Immature natural killer cell (primary cell): ENCODE data around the gene STAM. TPM values are rescaled to one million over a fixed set of nuclear protein-coding genes. Genes with fewer than 3 reads are reported as not detected.
"Not testable (repeated sequence)": the region's sequence is repeated elsewhere in the genome, so short reads cannot be mapped to it uniquely, and the experiment has no call there.

ENCODE experiments used
- DNase-seq, 3 donors: peaks; one replicate each; pipeline ENCODE4 v3.0.0; 2022; ENCODE audit warnings: mixed read lengths in 1 of 3
- H3K27ac Mint-ChIP-seq, 6 donors: one replicate each; pipeline ENCODE4 v1.8.0; 2020; ENCODE audit warnings: mixed read lengths in 6 of 6, mild to moderate bottlenecking in 5 of 6, inconsistent platforms in 4 of 6, moderate library complexity in 3 of 6
- H3K27me3 Mint-ChIP-seq, 3 donors: one replicate each; pipeline ENCODE4 v1.8.0; 2020 to 2021; ENCODE audit warnings: low read depth in 3 of 3, mild to moderate bottlenecking in 3 of 3, mixed read lengths in 3 of 3, moderate library complexity in 3 of 3, inconsistent platforms in 1 of 3
- H3K36me3 Mint-ChIP-seq, 3 donors: one replicate each; pipeline ENCODE4 v1.8.0; 2020; ENCODE audit warnings: mixed read lengths in 3 of 3, inconsistent platforms in 2 of 3, mild to moderate bottlenecking in 2 of 3
- H3K4me1 Mint-ChIP-seq, 2 donors: one replicate each; pipeline ENCODE4 v1.8.0; 2020; ENCODE audit warnings: inconsistent platforms in 2 of 2, mild to moderate bottlenecking in 2 of 2, mixed read lengths in 2 of 2, moderate library complexity in 1 of 2
- H3K4me3 Mint-ChIP-seq, 5 donors: one replicate each; pipeline ENCODE4 v1.8.0; 2020; ENCODE audit warnings: mild to moderate bottlenecking in 5 of 5, mixed read lengths in 5 of 5, inconsistent platforms in 3 of 5, moderate library complexity in 3 of 5
- H3K9me3 Mint-ChIP-seq, 6 donors: one replicate each; pipeline ENCODE4 v1.8.0; 2020; ENCODE audit warnings: mild to moderate bottlenecking in 6 of 6, mixed read lengths in 6 of 6, inconsistent platforms in 4 of 6, moderate library complexity in 3 of 6
- polyA plus RNA-seq, 3 donors: library from polyadenylated mRNA; unstranded; fragments of 300-500 nt; fragmentation: Illumina TruSeq; gene quantifications; one replicate each; pipeline ENCODE4 v1.2.3, GENCODE V29; 2021

Gene STAM
- polyA plus RNA-seq, 3 donors from 2014 or later = 7.3 to 10.0 (median 7.9) TPM

DNA sequence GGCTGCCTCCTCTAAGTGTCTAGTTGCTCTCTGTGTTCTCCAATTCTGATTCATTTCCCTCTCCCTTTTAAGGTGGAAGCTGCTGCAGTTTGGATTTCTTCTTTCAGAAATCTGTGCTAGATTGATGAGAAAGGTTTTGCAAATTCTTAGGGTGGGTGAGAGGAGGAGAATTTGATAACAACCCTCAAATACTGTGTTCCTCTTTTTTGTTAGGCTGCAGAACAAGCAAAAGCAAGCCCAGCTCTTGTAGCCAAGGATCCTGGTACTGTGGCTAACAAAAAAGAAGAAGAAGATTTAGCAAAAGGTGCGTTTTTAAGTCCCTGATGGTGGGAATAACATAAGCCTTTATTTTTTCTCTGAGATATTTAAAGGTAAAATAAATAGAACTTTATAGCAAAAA, 49.1 kb downstream of the STAM start:
- peaks cover 0 to 4% (median 0%) of the 10 kb centered on the region in 3 donors for H3K27me3 Mint-ChIP-seq
- H3K9me3 Mint-ChIP-seq = no peaks in the 10 kb centered on the region
- H3K36me3 Mint-ChIP-seq = peaks cover 5 to 21% (median 16%) of the 10 kb centered on the region in 3 donors
- no peak for DNase-seq
- H3K27ac Mint-ChIP-seq = peak overlapping the region in 2 of 6 donors; percentile 1 to 58
- no peak overlapping the region for H3K4me3 Mint-ChIP-seq
- H3K4me1 Mint-ChIP-seq = peaks cover 2 to 5% of the 10 kb centered on the region in 2 donors

DNA sequence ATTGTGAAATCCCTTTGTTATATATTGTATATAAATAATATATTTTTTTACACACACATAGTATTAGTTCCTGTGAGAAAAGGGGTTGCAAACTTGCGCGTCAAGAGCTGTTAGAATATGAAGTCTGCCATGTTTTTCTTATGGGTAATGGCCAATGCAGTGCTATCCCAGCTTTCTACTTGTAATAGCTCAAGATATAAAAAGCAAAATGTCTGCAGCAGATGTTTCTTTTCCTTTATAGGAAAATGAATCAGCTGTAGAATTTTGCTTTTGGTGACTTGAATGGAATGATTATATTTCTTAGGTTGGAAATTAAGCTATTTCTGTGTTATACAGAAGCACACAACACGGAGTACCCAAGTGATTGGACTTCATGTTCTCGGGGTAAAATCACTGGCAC, 54.7 kb downstream of the STAM start:
- no peak overlapping the region for H3K4me3 Mint-ChIP-seq
- DNase-seq = no peak
- peaks cover 18 to 44% (median 19%) of the 10 kb centered on the region in 3 donors for H3K36me3 Mint-ChIP-seq
- no peaks in the 10 kb centered on the region for H3K27me3 Mint-ChIP-seq
- H3K27ac Mint-ChIP-seq = no peak overlapping the region
- H3K9me3 Mint-ChIP-seq = no peaks in the 10 kb centered on the region
- peaks cover 2 to 5% of the 10 kb centered on the region in 2 donors for H3K4me1 Mint-ChIP-seq

DNA sequence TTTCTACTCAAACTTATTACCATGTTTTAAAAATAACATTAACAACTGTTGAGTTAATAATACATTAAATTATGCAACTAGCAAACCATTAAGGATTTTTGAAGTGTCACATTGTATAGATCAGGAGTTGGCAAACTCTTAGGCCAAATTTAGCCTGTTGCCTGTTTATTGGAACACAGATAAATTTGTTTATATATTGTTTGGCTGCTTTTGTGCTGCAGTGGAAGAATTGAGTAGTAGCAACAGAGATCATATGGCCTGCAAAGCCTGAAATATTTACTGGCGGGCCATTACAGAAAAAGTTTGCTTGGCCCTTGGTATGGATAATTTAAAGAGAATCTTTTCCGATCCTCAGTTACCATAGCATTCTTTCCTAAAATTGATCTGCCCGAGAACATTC, 57.4 kb downstream of the STAM start:
- H3K27me3 Mint-ChIP-seq = no peaks in the 10 kb centered on the region
- peaks cover 18 to 34% (median 20%) of the 10 kb centered on the region in 3 donors for H3K36me3 Mint-ChIP-seq
- H3K4me1 Mint-ChIP-seq = no peaks in the 10 kb centered on the region
- no peak overlapping the region for H3K27ac Mint-ChIP-seq
- H3K4me3 Mint-ChIP-seq = no peak overlapping the region
- H3K9me3 Mint-ChIP-seq = no peaks in the 10 kb centered on the region
- no peak for DNase-seq

DNA sequence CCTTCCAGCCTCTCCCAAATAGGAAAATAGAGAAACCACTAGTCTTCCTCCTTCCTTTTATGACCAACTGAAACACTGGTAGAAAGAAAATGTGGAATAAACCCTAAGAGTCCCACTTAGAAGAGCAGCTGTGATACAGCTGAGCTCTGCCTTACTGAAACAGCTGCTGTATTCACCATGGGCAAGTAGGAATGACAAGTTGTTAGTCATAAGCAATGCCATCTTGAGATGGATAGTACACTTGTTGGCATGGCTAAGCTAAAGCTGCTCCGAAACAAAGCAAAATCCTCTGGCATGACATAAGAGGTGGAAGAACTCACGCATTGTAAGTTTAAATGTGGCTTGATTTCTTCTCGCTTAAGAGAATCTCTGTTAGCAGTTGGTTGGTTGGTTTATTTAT, 59.8 kb downstream of the STAM start:
- H3K36me3 Mint-ChIP-seq = peaks cover 10 to 24% (median 13%) of the 10 kb centered on the region in 3 donors
- H3K4me1 Mint-ChIP-seq = no peaks in the 10 kb centered on the region
- H3K27me3 Mint-ChIP-seq = no peaks in the 10 kb centered on the region
- DNase-seq = no peak
- H3K9me3 Mint-ChIP-seq = no peaks in the 10 kb centered on the region
- H3K27ac Mint-ChIP-seq = no peak overlapping the region
- no peak overlapping the region for H3K4me3 Mint-ChIP-seq

DNA sequence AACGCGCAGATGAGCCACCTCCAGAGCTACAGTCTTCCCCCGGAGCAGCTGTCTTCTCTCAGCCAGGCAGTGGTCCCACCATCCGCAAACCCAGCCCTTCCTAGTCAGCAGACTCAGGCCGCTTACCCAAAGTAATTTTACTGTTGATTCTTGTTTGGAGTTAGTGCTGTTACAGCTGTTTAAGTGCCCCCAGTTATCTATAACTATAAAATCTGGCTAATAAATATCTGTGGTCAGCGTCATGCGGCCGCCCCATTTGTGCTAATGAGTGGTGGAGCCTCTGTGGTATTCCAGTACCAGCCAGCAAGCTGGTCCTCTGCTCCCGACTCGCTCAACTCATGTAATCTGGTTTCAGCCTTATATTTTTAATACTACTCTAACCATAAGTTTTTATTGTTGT, 64.9 kb downstream of the STAM start:
- no peaks in the 10 kb centered on the region for H3K9me3 Mint-ChIP-seq
- H3K36me3 Mint-ChIP-seq = peaks cover 18 to 27% (median 19%) of the 10 kb centered on the region in 3 donors
- no peak for DNase-seq
- no peaks in the 10 kb centered on the region for H3K27me3 Mint-ChIP-seq
- no peak overlapping the region for H3K4me3 Mint-ChIP-seq
- no peaks in the 10 kb centered on the region for H3K4me1 Mint-ChIP-seq
- H3K27ac Mint-ChIP-seq = peak overlapping the region in 1 of 6 donors; percentile 28

DNA sequence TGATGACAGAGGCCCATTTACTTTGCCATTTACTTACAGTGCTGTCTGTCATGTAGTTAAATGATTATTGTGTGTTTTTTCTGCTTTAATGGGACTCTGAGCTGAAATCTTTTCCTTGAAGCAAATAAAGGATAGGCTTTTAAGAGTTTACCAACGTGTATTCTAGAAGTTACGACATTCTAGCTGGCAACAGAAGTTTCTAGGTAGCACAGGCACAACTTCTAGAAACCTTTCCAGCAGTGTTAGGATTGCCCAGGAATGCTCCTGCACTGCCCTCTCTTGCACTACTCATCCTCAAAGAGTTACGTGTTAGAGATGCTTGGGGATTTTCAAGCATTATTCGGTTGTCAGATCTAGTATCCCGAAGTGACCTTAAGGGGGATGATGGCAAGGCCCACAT, 65.5 kb downstream of the STAM start:
- Mint-ChIP-seq H3K9me3 (no peaks in the 10 kb centered on the region), H3K36me3 (peaks cover 18 to 34% (median 19%) of the 10 kb centered on the region in 3 donors), H3K27ac (no peak overlapping the region), H3K4me1 (no peaks in the 10 kb centered on the region), H3K27me3 (no peaks in the 10 kb centered on the region), H3K4me3 (no peak overlapping the region)
- no peak for DNase-seq

DNA sequence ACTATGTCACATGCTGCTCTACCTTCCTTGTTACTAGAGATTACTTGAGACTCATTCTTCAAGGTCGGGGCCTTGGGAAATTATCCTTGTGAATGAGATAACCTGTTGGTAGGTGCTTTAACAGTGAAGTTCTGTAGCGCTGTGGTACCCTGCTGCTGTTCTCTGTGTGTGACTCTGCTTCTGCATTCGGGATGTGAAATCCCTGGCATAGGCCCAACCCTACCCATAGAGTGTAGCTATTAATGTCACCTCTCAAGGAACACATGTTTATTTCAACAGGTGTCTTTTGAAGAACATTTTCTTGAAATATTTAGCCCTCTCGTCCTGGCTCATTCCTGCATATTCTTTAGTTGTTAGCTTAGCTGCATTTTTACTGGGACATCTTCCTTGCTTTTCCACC, 66.2 kb downstream of the STAM start:
- H3K4me1 Mint-ChIP-seq = no peaks in the 10 kb centered on the region
- H3K27me3 Mint-ChIP-seq = no peaks in the 10 kb centered on the region
- H3K4me3 Mint-ChIP-seq = no peak overlapping the region
- no peaks in the 10 kb centered on the region for H3K9me3 Mint-ChIP-seq
- peaks cover 18 to 40% (median 20%) of the 10 kb centered on the region in 3 donors for H3K36me3 Mint-ChIP-seq
- no peak for DNase-seq
- peak overlapping the region in 2 of 6 donors; percentile 20 to 24 for H3K27ac Mint-ChIP-seq

DNA sequence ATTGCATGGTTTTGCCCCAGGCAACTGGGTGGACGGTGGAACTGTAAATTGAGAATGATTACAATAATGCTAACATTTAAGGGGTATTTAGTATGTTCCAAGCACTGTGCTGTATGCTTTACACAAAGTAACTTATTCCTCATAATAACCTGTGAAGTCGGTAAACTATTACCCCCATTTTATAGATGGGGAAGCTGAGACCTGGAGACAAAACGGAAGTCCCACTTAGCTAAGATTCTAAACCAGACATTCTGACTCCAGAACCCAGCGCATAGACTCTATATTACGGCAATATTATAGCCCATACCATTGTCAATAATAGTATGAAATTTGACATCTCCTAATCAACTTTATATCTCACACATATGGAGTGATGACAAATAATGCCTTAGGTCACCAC, 68.1 kb downstream of the STAM start:
- Mint-ChIP-seq H3K4me1 (no peaks in the 10 kb centered on the region), H3K36me3 (peaks cover 17 to 46% (median 18%) of the 10 kb centered on the region in 3 donors), H3K9me3 (no peaks in the 10 kb centered on the region), H3K4me3 (no peak overlapping the region), H3K27ac (no peak overlapping the region), H3K27me3 (no peaks in the 10 kb centered on the region)
- DNase-seq = no peak

DNA sequence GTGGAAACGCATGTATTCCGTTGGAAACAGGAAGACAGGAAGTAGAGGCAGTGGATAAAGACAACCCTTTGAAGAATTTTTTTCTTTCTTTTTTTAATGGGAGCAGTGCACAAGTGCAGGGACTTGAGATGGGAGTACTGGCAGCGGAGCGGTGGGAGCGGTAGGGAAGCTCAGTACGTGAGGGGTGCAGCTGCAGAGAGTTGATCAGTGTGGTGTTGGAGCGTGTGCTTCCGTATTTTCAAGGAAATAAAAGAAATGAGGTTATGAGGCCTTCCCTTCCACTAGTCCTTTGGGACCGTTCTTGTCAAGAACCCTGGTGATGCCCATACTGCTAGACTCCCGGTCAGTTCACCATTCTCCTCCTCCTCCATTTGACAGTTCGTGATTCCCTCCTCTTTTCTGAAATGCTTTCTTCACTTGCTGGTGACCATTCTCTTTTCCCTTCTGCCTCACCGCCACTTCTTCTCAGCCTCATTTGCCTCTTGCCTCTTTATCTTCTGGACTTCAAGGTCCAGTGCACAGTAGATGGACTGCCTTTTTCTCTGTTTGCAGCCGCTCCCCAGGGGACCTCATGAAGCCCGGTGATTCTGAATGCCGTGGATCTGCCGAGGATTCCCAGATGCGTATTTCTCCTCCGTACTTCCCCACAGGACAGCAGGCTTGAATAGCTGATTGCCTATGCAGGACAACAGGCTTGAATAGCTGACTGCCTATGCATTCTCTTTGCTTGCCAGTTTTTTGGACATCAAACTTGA, 68.9 kb downstream of the STAM start:
- H3K27ac Mint-ChIP-seq = no peak overlapping the region
- no peaks in the 10 kb centered on the region for H3K9me3 Mint-ChIP-seq
- no peaks in the 10 kb centered on the region for H3K4me1 Mint-ChIP-seq
- H3K4me3 Mint-ChIP-seq = no peak overlapping the region
- H3K27me3 Mint-ChIP-seq = no peaks in the 10 kb centered on the region
- peaks cover 22 to 51% (median 24%) of the 10 kb centered on the region in 3 donors for H3K36me3 Mint-ChIP-seq
- DNase-seq = no peak

DNA sequence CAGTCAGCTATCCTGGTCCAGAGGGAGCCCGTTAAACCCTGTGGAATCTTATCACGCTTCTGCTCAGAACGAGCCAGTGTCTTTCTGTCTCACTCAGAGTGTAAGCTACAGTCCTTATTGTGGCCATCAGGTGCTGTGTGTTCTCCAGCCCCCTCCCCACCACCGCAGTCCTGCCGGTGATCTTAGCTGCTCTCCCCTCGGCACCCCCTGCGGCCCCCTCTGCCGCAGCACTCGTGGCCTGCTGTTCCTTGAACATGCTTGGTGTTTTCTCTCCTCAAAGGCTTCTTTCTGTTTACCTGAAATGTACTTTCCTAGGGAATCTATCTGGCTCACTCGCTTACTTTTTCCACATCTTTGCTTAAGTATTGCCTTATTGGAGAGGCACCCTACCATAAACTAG, 69.8 kb downstream of the STAM start:
- Mint-ChIP-seq H3K4me1 (no peaks in the 10 kb centered on the region), H3K27me3 (no peaks in the 10 kb centered on the region), H3K36me3 (peaks cover 22 to 49% (median 24%) of the 10 kb centered on the region in 3 donors), H3K27ac (no peak overlapping the region), H3K9me3 (no peaks in the 10 kb centered on the region), H3K4me3 (no peak overlapping the region)
- DNase-seq = no peak

DNA sequence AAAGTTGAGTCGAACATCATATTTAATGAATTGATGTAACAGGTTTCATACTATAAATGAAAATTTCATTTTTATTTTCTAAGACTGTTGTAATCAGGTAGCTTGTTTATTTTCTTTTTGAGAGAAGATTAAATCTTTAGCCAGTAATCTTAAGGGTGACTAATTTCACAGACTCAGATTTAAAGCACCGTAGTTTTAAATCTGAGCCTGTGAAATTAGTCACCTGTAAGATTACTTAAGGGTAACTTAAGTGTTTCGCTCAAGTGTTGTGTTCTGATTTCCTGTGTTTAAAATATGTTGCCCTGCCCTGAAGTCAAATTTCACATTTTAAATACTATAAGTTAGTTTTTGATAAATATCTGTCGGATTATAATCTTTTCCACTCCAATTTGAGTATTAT, 72.2 kb downstream of the STAM start:
- H3K36me3 Mint-ChIP-seq = peaks cover 10 to 41% (median 18%) of the 10 kb centered on the region in 3 donors
- H3K9me3 Mint-ChIP-seq = no peaks in the 10 kb centered on the region
- no peak for DNase-seq
- no peaks in the 10 kb centered on the region for H3K4me1 Mint-ChIP-seq
- no peak overlapping the region for H3K4me3 Mint-ChIP-seq
- no peak overlapping the region for H3K27ac Mint-ChIP-seq
- H3K27me3 Mint-ChIP-seq = no peaks in the 10 kb centered on the region

DNA sequence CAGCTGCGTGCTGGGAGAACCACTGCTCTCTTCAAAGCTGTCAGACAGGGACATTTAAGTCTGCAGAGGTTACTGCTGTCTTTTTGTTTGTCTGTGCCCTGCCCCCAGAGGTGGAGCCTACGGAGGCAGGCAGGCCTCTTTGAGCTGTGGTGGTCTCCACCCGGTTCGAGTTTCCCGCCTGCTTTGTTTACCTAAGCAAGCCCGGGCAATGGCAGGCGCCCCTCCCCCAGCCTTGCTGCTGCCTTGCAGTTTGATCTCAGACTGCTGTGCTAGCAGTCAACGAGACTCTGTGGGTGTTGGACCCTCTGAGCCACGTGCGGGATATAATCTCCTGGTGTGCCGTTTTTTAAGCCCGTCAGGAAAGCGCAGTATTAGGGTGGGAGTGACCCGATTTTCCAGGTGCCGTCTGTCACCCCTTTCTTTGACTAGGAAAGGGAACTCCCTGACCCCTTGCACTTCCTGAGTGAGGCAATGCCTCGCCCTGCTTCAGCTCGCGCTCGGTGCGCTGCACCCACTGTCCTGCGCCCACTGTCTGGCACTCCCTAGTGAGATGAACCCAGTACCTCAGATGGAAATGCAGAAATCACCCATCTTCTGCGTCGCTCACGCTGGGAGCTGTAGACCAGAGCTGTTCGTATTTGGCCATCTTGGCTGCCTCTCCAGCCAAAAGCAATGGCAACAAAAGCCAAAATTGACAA, 78.5 kb downstream of the STAM start:
- H3K36me3 Mint-ChIP-seq = peaks cover 3 to 24% (median 10%) of the 10 kb centered on the region in 3 donors
- H3K27ac Mint-ChIP-seq, H3K4me3 Mint-ChIP-seq, H3K27me3 Mint-ChIP-seq, H3K4me1 Mint-ChIP-seq, DNase-seq, H3K9me3 Mint-ChIP-seq: not testable (repeated sequence)

DNA sequence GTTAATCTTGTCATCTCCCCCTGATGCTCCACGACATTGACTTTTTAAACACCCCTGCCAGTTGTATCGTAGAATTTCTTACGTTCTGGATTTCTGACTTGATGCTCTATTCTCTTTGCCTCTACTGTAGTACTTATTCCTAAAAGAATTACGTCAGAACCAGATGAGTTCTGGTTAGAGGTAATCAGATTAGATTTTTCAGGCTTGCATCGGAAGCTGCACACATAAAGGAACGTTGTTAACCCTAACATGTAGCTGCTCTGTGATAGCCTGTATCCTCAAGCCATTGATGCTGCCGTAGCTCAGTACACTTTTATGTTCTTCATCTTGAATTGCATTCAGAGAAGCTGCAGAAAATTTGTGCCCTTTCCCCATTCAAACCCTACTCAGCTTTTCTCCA, 81.8 kb downstream of the STAM start:
- H3K27ac Mint-ChIP-seq = no peak overlapping the region
- peaks cover 0 to 16% (median 7%) of the 10 kb centered on the region in 3 donors for H3K36me3 Mint-ChIP-seq
- H3K4me1 Mint-ChIP-seq = no peaks in the 10 kb centered on the region
- no peak for DNase-seq
- H3K4me3 Mint-ChIP-seq = no peak overlapping the region
- H3K27me3 Mint-ChIP-seq = peaks cover 0 to 2% (median 0%) of the 10 kb centered on the region in 3 donors
- H3K9me3 Mint-ChIP-seq = no peaks in the 10 kb centered on the region

DNA sequence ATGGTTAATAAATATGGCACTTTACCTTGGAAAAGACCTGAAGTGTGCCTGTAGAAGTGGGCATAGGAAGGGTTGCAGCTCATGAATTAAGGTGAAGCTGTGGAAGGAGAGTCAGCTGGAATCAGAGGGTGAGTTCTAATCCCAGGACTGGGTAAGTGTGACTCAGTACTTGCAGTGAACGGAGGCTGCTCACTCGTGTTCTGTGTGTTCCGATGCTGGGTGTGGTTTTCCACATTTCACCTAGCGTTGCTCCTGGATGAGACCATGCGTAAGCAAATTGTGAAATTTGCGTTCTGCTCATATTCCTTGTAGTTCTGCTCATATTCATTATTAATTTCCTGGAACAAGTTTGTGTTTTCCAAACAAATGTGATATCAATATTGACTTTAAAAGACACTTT, 85.7 kb downstream of the STAM start:
- Mint-ChIP-seq H3K4me3 (no peak overlapping the region), H3K36me3 (no peaks in the 10 kb centered on the region), H3K27me3 (no peaks in the 10 kb centered on the region), H3K9me3 (no peaks in the 10 kb centered on the region), H3K4me1 (no peaks in the 10 kb centered on the region), H3K27ac (no peak overlapping the region)
- DNase-seq = no peak
